ENCODE measurements around the gene FGFR3. TPM values are rescaled to one million over a fixed set of nuclear protein-coding genes. Genes with fewer than 3 reads are reported as not detected.

Gene FGFR3
- total RNA-seq, 4 donors from 2014 or later, result 0.22 to 1.3 (median 0.94) TPM; not detected in 1

- no peak for TF ChIP-seq CTCF (IDR thresholded peaks at IDR 0.05; ENCODE audit: low read depth)
Observed at GRCh38 chr4:1777822-1778641, 15.1 kb upstream of the FGFR3 start.

GRCh38 chr4:1778642-1779392 is 14.3 kb upstream of the FGFR3 start:
- no peak for TF ChIP-seq CTCF (IDR thresholded peaks at IDR 0.05; ENCODE audit: low read depth)

GRCh38 chr4:1779588-1780382 is 13.3 kb upstream of the FGFR3 start:
- no peak for TF ChIP-seq CTCF (IDR thresholded peaks at IDR 0.05; ENCODE audit: low read depth)

- TF ChIP-seq CTCF (IDR thresholded peaks at IDR 0.05; ENCODE audit: low read depth), result no peak
Observed at GRCh38 chr4:1780435-1780834, 12.7 kb upstream of the FGFR3 start.

- TF ChIP-seq CTCF (IDR thresholded peaks at IDR 0.05; ENCODE audit: low read depth), result no peak
Observed at GRCh38 chr4:1783015-1783414, 10.1 kb upstream of the FGFR3 start.

GRCh38 chr4:1783970-1784369 is 9.1 kb upstream of the FGFR3 start:
- TF ChIP-seq CTCF (IDR thresholded peaks at IDR 0.05; ENCODE audit: low read depth), result no peak

- no peak for TF ChIP-seq CTCF (IDR thresholded peaks at IDR 0.05; ENCODE audit: low read depth)
Observed at GRCh38 chr4:1784395-1784788, 8.7 kb upstream of the FGFR3 start.
